Tibial artery (tissue), 4 donors: ENCODE data around the gene SUCLA2.

Experiments used
- DNase-seq, 2 donors: peaks; one replicate each; pipeline ENCODE4 v3.0.0-alpha.2; 2019
- H3K27ac ChIP-seq, 2 donors: fragments of 200-600 bp; sonication (generic) in 1 of 2; 1 replicate in 1 of 2; 2 replicates in 1 of 2; pipeline ENCODE4 v1.5.1; 2018 to 2019; ENCODE audit warnings: mild to moderate bottlenecking in 1 of 2
- H3K27me3 ChIP-seq, 2 donors: fragments of 200-600 bp; sonication (generic) in 1 of 2; one replicate each; pipeline versions ENCODE4 v1.5.1 to v1.6.0; 2016 to 2019
- H3K36me3 ChIP-seq, 3 donors: fragments of 200-600 bp; sonication (generic) in 2 of 3; one replicate each; pipeline ENCODE4 v1.5.1; 2016 to 2019; ENCODE audit warnings: mild to moderate bottlenecking in 2 of 3
- H3K4me1 ChIP-seq, 4 donors: fragments of 200-600 bp; sonication (generic) in 2 of 4; 1 replicate in 3 of 4; 2 replicates in 1 of 4; pipeline ENCODE4 v1.5.1; 2016 to 2019
- H3K4me3 ChIP-seq, 2 donors: fragments of 200-600 bp; sonication (generic) in 1 of 2; 1 replicate in 1 of 2; 2 replicates in 1 of 2; pipeline ENCODE4 v1.5.1; 2018 to 2019; ENCODE audit warnings: mild to moderate bottlenecking in 2 of 2
- H3K9me3 ChIP-seq, 3 donors: fragments of 200-600 bp; sonication (generic) in 1 of 3; one replicate each; pipeline ENCODE4 v1.5.1; 2016 to 2019
- CTCF ChIP-seq, 2 experiments: fragments of 200-600 bp in 1 of 2; fragments of 450-650 bp in 1 of 2; IDR thresholded peaks; one replicate each; pipeline ENCODE4 v1.5.1; 2017 to 2019; ENCODE audit warnings: antibody characterized with exemption in 2 of 2, mild to moderate bottlenecking in 1 of 2, moderate library complexity in 1 of 2
- intact Hi-C: fragments of 100-400 bp; cut with DNase I; formaldehyde crosslinking; loops from one replicate; pipeline ENCODE4 v1.15.0; 2023; ENCODE audit warnings: low total_unique reads

The SUCLA2 gene

DNA sequence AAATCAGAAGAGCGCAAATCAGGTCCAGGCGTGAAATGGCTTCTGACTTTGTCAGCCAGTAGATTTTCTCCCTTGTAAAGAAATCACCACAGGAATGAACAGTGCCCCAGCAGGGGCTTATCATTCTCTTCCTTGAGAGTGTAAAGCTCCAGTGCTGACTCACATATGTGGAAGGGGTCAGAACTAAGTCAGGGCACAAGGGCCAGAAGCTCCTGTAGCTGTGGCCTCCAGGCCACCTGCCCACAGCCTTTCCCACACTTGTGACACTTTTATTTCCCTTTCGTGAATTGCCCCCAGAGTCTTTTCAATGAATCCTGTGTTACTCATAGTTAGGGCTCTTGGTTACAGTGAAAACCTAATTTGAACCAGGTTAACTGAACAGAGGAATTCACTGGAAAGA lies 99.6 kb downstream of the SUCLA2 start:
- DNase-seq, result no peak
- Histone ChIP-seq H3K9me3 (no peaks in the 10 kb centered on the region), H3K27ac (no peak overlapping the region), H3K36me3 (peaks cover 0 to 3% (median 0%) of the 10 kb centered on the region in 3 donors), H3K27me3 (no peaks in the 10 kb centered on the region), H3K4me3 (no peak overlapping the region), H3K4me1 (no peaks in the 10 kb centered on the region)
- TF ChIP-seq CTCF (IDR thresholded peaks at IDR 0.05), result no peak
- intact Hi-C loops, result no loop called here

DNA sequence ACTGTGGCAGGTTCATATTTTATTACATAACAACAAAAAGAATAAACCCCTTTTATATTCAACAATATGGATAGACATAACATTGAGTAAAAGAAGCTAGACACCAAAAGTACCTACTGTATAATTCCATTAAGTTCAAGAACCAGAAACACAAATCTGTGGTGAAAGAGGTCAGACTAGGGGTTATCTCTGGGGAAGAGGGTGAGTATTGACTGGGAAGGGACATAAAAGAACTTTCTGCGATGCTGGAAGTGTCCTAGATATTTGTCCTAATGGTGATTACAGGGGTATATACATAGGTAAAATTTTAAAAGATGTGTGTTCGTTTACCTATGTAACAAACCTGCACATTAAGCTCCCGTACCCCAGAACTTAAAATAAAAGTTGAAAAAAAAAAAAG lies 103.0 kb downstream of the SUCLA2 start:
- Histone ChIP-seq H3K27me3 (no peaks in the 10 kb centered on the region), H3K4me1 (no peaks in the 10 kb centered on the region), H3K4me3 (no peak overlapping the region), H3K36me3 (peaks cover 0 to 3% (median 0%) of the 10 kb centered on the region in 3 donors), H3K27ac (no peak overlapping the region), H3K9me3 (no peaks in the 10 kb centered on the region)
- intact Hi-C loops, result no loop called here
- DNase-seq, result no peak
- no peak for TF ChIP-seq CTCF (IDR thresholded peaks at IDR 0.05)

- H3K9me3 ChIP-seq, result no peaks in the 10 kb centered on the region
- intact Hi-C loops, result no loop called here
- peaks cover 0 to 3% (median 0%) of the 10 kb centered on the region in 3 donors for H3K36me3 ChIP-seq
- H3K27ac ChIP-seq, result no peak overlapping the region
- no peaks in the 10 kb centered on the region for H3K27me3 ChIP-seq
- H3K4me1 ChIP-seq, result no peaks in the 10 kb centered on the region
- no peak overlapping the region for H3K4me3 ChIP-seq
- DNase-seq, result no peak
- no peak for TF ChIP-seq CTCF (IDR thresholded peaks at IDR 0.05)
These were observed 103.5 kb downstream of the SUCLA2 start for GRCh38 chr13:47897411-47898050.

- no peaks in the 10 kb centered on the region for H3K27me3 ChIP-seq
- no peak overlapping the region for H3K4me3 ChIP-seq
- H3K27ac ChIP-seq, result no peak overlapping the region
- intact Hi-C loops, result no loop called here
- no peak for TF ChIP-seq CTCF (IDR thresholded peaks at IDR 0.05)
- peaks cover 0 to 3% (median 0%) of the 10 kb centered on the region in 3 donors for H3K36me3 ChIP-seq
- H3K9me3 ChIP-seq, result no peaks in the 10 kb centered on the region
- no peaks in the 10 kb centered on the region for H3K4me1 ChIP-seq
- DNase-seq, result no peak
These were observed 104.5 kb downstream of the SUCLA2 start for GRCh38 chr13:47896546-47896945.

DNA sequence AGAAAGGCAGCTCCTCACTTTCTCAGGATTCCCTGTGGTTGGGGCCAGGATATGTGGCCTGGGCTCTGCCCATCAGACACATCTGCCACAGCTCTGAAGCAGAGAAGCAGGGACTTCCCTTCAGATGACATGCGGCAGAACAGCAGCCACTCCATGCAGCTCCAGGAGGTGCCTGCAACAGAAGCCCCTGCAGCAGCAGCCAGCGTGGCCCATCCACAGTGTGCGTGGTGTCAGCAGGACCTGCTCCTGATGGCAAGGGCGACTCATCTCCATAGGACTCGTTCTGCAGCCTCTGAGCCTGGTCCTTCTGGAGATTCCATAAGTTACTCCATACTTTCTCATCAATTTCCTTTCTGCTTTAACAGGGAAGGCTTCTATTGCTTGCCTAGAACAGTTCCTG lies 105.0 kb downstream of the SUCLA2 start:
- DNase-seq, result no peak

More for the DNA sequence above, 105.0 kb downstream of the SUCLA2 start:
- intact Hi-C loops, result no loop called here
- H3K4me1 ChIP-seq, result no peaks in the 10 kb centered on the region
- no peak overlapping the region for H3K4me3 ChIP-seq
- TF ChIP-seq CTCF (IDR thresholded peaks at IDR 0.05), result no peak
- H3K27me3 ChIP-seq, result no peaks in the 10 kb centered on the region
- H3K27ac ChIP-seq, result no peak overlapping the region
- peaks cover 0 to 2% (median 0%) of the 10 kb centered on the region in 3 donors for H3K36me3 ChIP-seq
- H3K9me3 ChIP-seq, result no peaks in the 10 kb centered on the region
